Vagina (tissue), 2 donors: Measurements from ENCODE around the gene PCARE.

ENCODE experiments used
- CTCF ChIP-seq, 3 experiments: fragments of 450-650 bp in 2 of 3; fragments of 200-600 bp in 1 of 3; sonication (generic) in 1 of 3; IDR thresholded peaks; one replicate each; pipeline ENCODE4 v1.5.1; 2017 to 2019; ENCODE audit warnings: antibody characterized with exemption in 3 of 3, mild to moderate bottlenecking in 2 of 3, moderate library complexity in 2 of 3
- POLR2A ChIP-seq, 2 donors: fragments of 450-650 bp; IDR thresholded peaks; one replicate each; pipeline ENCODE4 v1.6.1; 2017; ENCODE audit warnings: antibody characterized with exemption in 2 of 2, mild to moderate bottlenecking in 2 of 2, moderate library complexity in 2 of 2
- POLR2AphosphoS5 ChIP-seq, 2 donors: sonication (generic); formaldehyde crosslinking; IDR thresholded peaks; one replicate each; pipeline ENCODE4 v1.9.0; 2017; ENCODE audit warnings: antibody characterized with exemption in 2 of 2, mild to moderate bottlenecking in 2 of 2, low read depth in 1 of 2; ENCODE audit not compliant: insufficient read depth in 1 of 2

- TF ChIP-seq POLR2A (IDR thresholded peaks at IDR 0.05) (no peak), CTCF (IDR thresholded peaks at IDR 0.05) (no peak), POLR2AphosphoS5 (IDR thresholded peaks at IDR 0.05; ENCODE audit: insufficient read depth in 1 of 2, low read depth in 1 of 2) (no peak)
These were observed 22.6 kb downstream of the PCARE start for GRCh38 chr2:29051730-29052129.
